K562 (cell line): ENCODE results near the gene ATP6V0E2. TPM values are rescaled to one million over a fixed set of nuclear protein-coding genes. Genes with fewer than 3 reads are reported as not detected.

Experiments used
- ATAC-seq: fragments of 200-7000 bp; cut with Tn5 transposase; 3 replicates; pipeline ENCODE4 v1.9.1; 2020; ENCODE audit warnings: moderate library complexity
- BruUV-seq: library from RNA; stranded (reverse); fragments of 400-500 nt; replicated peaks from 2 replicates; lab custom pipeline; 2021; lab: Mats Ljungman, UMichigan
- CTCF ChIA-PET: fragments of 300-600 bp; formaldehyde crosslinking; extraction: SDS; loops from one replicate; lab custom pipeline; 2021; ENCODE audit warnings: low intra/inter-chr PET ratio; lab: Yijun Ruan, JAX
- POLR2A ChIA-PET: fragments of 300-600, 350-650 bp; sonication (Branson Sonifier 250); formaldehyde crosslinking; extraction: SDS; loops from one replicate; lab custom pipeline; 2021; ENCODE audit warnings: antibody characterized with exemption, inconsistent platforms; lab: Yijun Ruan, JAX
- DNase-seq, 4 experiments: peaks; one replicate each; pipeline versions ENCODE4 v3.0.0 to v3.0.0-alpha.2; 2011 to 2018; ENCODE audit warnings: low spot score in 3 of 4, mixed read lengths in 3 of 4; ENCODE audit errors: extremely low read depth in 1 of 4
- FAIRE-seq: peaks from 2 replicates; lab custom pipeline; 2011; peaks lifted over from hg19 to GRCh38; lab: Jason Lieb, UNC
- H2AFZ ChIP-seq: 2 replicates; pipeline ENCODE4 v1.6.0; 2011; ENCODE audit warnings: low read depth, low read length, control low read depth, inconsistent platforms
- H3K27ac ChIP-seq: fragments of 200-600 bp; 3 replicates; pipeline ENCODE4 v1.8.0; 2011; ENCODE audit warnings: low read depth, mild to moderate bottlenecking, control low read depth, inconsistent platforms, low read length, moderate library complexity, mixed read lengths; ENCODE audit errors: extremely low read depth
- H3K27me3 ChIP-seq, 2 experiments: fragments of 300-600 bp in 1 of 2; 2 replicates in 1 of 2; 3 replicates in 1 of 2; pipeline versions ENCODE4 v1.6.0 to v1.8.0; 2011; ENCODE audit warnings: inconsistent platforms in 2 of 2, low read length in 2 of 2, mild to moderate bottlenecking in 1 of 2, mixed read lengths in 1 of 2, moderate library complexity in 1 of 2; ENCODE audit not compliant: control insufficient read depth in 2 of 2, insufficient read depth in 2 of 2
- H3K36me3 ChIP-seq: fragments of 300-600 bp; 3 replicates; pipeline ENCODE4 v1.8.0; 2011; ENCODE audit warnings: mild to moderate bottlenecking, low read length, inconsistent platforms; ENCODE audit not compliant: control insufficient read depth, insufficient read depth
- H3K4me1 ChIP-seq, 2 experiments: fragments of 200-600 bp in 1 of 2; replicated peaks in 1 of 2; 2 replicates in 1 of 2; 3 replicates in 1 of 2; pipeline versions ENCODE4 v1.5.1 to v1.8.0; 2011; ENCODE audit warnings: inconsistent platforms in 2 of 2, low read length in 2 of 2, mild to moderate bottlenecking in 1 of 2, mixed read lengths in 1 of 2, moderate library complexity in 1 of 2; ENCODE audit not compliant: control insufficient read depth in 2 of 2, insufficient read depth in 2 of 2
- H3K4me2 ChIP-seq: 2 replicates; pipeline ENCODE4 v1.6.1; 2011; ENCODE audit warnings: low read length, control low read depth, inconsistent platforms, mixed read lengths; ENCODE audit not compliant: insufficient read depth
- H3K4me3 ChIP-seq: fragments of 200-600 bp; sonication (generic), shearing (Covaris generic); 2 replicates; pipeline ENCODE4 v1.5.1; 2016; ENCODE audit warnings: control low read depth, inconsistent platforms
- H3K79me2 ChIP-seq: fragments of 200-600 bp; 3 replicates; pipeline ENCODE4 v1.8.0; 2011; ENCODE audit warnings: low read length, inconsistent platforms; ENCODE audit not compliant: control insufficient read depth, insufficient read depth
- H3K9ac ChIP-seq, 2 experiments: 2 replicates each; pipeline versions ENCODE4 v1.6.0 to v1.6.1; 2011; ENCODE audit warnings: low read depth in 2 of 2, low read length in 2 of 2, control low read depth in 1 of 2, inconsistent platforms in 1 of 2, mild to moderate bottlenecking in 1 of 2, mixed read lengths in 1 of 2; ENCODE audit not compliant: insufficient read depth in 1 of 2
- H3K9me1 ChIP-seq: one replicate; pipeline ENCODE4 v1.6.0; 2011; ENCODE audit warnings: inconsistent platforms, mild to moderate bottlenecking, low read length, moderate library complexity; ENCODE audit not compliant: control insufficient read depth, insufficient read depth
- H3K9me3 ChIP-seq: replicated peaks from 2 replicates; pipeline ENCODE4 v1.5.1; 2011; ENCODE audit warnings: low read depth, low read length, inconsistent platforms; ENCODE audit not compliant: control insufficient read depth, insufficient read depth
- H4K20me1 ChIP-seq: replicated peaks from 2 replicates; pipeline ENCODE4 v1.6.1; 2011; ENCODE audit warnings: low read length, inconsistent platforms, mixed read lengths; ENCODE audit not compliant: control insufficient read depth, insufficient read depth
- CREBBP ChIP-seq: IDR thresholded peaks from one replicate; pipeline ENCODE4 v1.6.1; 2012; ENCODE audit warnings: low read depth, mild to moderate bottlenecking, control low read depth, inconsistent platforms, low read length
- CREM ChIP-seq: IDR thresholded peaks from 2 replicates; pipeline ENCODE4 v1.6.1; 2014; ENCODE audit warnings: antibody characterized with exemption, low read depth
- DIDO1 ChIP-seq: fragments of 450-650 bp; IDR thresholded peaks from 2 replicates; pipeline ENCODE4 v1.6.1; 2016; ENCODE audit warnings: low read depth, missing biosample characterization, missing genetic modification characterization
- ILK ChIP-seq: fragments of 450-650 bp; IDR thresholded peaks from 2 replicates; pipeline ENCODE4 v1.6.1; 2016; ENCODE audit warnings: missing genetic modification characterization, low read depth, mild to moderate bottlenecking, missing compliant biosample characterization, moderate library complexity, borderline replicate concordance
- MED1 ChIP-seq: sonication (generic); formaldehyde crosslinking; IDR thresholded peaks from 2 replicates; pipeline ENCODE4 v1.8.1; 2023; ENCODE audit warnings: missing genetic modification reagents, borderline replicate concordance
- MYC ChIP-seq, 2 experiments: fragments of 250-450 bp in 1 of 2; sonication (Bioruptor Pico) in 1 of 2; IDR thresholded peaks; 2 replicates each; pipeline versions ENCODE4 v1.5.1 to v1.6.1; 2012 to 2021; ENCODE audit warnings: low read depth in 2 of 2, borderline replicate concordance in 1 of 2, improper control_type of control experiment in 1 of 2, low read length in 1 of 2, mild to moderate bottlenecking in 1 of 2, moderate library complexity in 1 of 2
- NRF1 ChIP-seq, 2 experiments: fragments of 450-650 bp; IDR thresholded peaks in 1 of 2; conservative IDR thresholded peaks in 1 of 2; 2 replicates each; pipeline ENCODE4 v1.6.1; 2014; ENCODE audit warnings: mild to moderate bottlenecking in 2 of 2
- NUFIP1 ChIP-seq: fragments of 450-650 bp; IDR thresholded peaks from 2 replicates; pipeline ENCODE4 v1.6.1; 2018; ENCODE audit not compliant: partially characterized antibody
- RCOR1 ChIP-seq, 2 experiments: IDR thresholded peaks; 2 replicates each; pipeline ENCODE4 v1.6.1; 2012; ENCODE audit warnings: low read depth in 2 of 2, low read length in 2 of 2, borderline replicate concordance in 1 of 2, improper control_type of control experiment in 1 of 2
- RNF2 ChIP-seq: sonication (generic); IDR thresholded peaks from 2 replicates; pipeline ENCODE4 v1.6.1; 2016
- SNIP1 ChIP-seq: fragments of 450-650 bp; IDR thresholded peaks from 2 replicates; pipeline ENCODE4 v1.7.1; 2017; ENCODE audit warnings: low read depth, mild to moderate bottlenecking
- ZNF436 ChIP-seq: fragments of 250-450, 450-650 bp; sonication (Bioruptor Pico); formaldehyde crosslinking; IDR thresholded peaks from 2 replicates; pipeline ENCODE4 v1.7.0; 2020; ENCODE audit warnings: mild to moderate bottlenecking
- whole genome bisulfite sequencing: fragments of 100-300 bp; shearing (Covaris generic); methylation state at CpG from one replicate; pipeline ENCODE4 v1.1.6; 2016; ENCODE audit warnings: low coverage, mixed read lengths; ENCODE audit not compliant: insufficient coverage; ENCODE audit errors: missing lambda C conversion rate; 5-methylcytosine and 5-hydroxymethylcytosine counted together
- in situ Hi-C: fragments of 300-500 bp; cut with MboI; formaldehyde crosslinking; loops from 4 replicates; pipeline ENCODE4 v1.15.0; 2018; ENCODE audit warnings: inconsistent platforms, mixed read lengths
- intact Hi-C: fragments of 100-400 bp; cut with micrococcal nuclease; formaldehyde crosslinking; loops from 2 replicates; pipeline ENCODE4 v1.14.2; 2022
- polyA plus RNA-seq, 8 experiments: library from polyadenylated mRNA; depleted of rRNA in 4 of 8; stranded (reverse) in 5 of 8; unstranded in 3 of 8; fragments of >200 nt; fragmentation: Nextera tagmentation in 2 of 8; fragmentation: Illumina TruSeq in 1 of 8; extraction: Ambion mirVana in 2 of 8; extraction: Trizol in 1 of 8; gene quantifications; 2 replicates each; pipeline versions ENCODE4 v1.2.1 to v1.2.3, GENCODE V29; 2011 to 2014; ENCODE audit warnings: inconsistent platforms in 1 of 8, missing spikeins in 1 of 8
- total RNA-seq, 7 experiments: library from RNA; depleted of rRNA in 6 of 7; stranded (reverse); fragments of >200 nt in 6 of 7; fragmentation: Illumina TruSeq in 2 of 7; extraction: Trizol in 2 of 7; gene quantifications; 2 replicates each; pipeline versions ENCODE4 v1.2.1 to v1.2.3, GENCODE V29; 2011 to 2021; ENCODE audit warnings: low replicate concordance in 1 of 7
- TF ChIP-seq, protein P1 (sequence below): fragments of 450-650 bp; IDR thresholded peaks from 2 replicates; pipeline ENCODE4 v1.7.0; 2016; ENCODE audit warnings: borderline replicate concordance
- TF ChIP-seq, protein P2 (sequence below): fragments of 450-650 bp; conservative IDR thresholded peaks from 2 replicates; pipeline ENCODE4 v1.6.1; 2016; ENCODE audit warnings: missing genetic modification characterization, low read depth, mild to moderate bottlenecking, missing compliant biosample characterization, moderate library complexity

Gene ATP6V0E2
- total and polyA plus RNA-seq, 9 of the 15 experiments (the other 6 are each of a cell fraction or from before 2014, with no cell fraction given) = 0.55 to 18.5 (median 10.9) TPM

- TF ChIP-seq NUFIP1 = no peak
- no peak for TF ChIP-seq MYC (IDR thresholded peaks at IDR 0.05; ENCODE audit: low read depth, low read length)
- no peak for TF ChIP-seq MYC (CRISPR knock-in tag; IDR thresholded peaks at IDR 0.05; ENCODE audit: borderline replicate concordance, low read depth)
- 0 out of 4 replicates have a peak, but pooled peaks of 1 of the 2 experiments have one; percentile 9 for TF ChIP-seq RCOR1 (IDR thresholded peaks at IDR 0.05; ENCODE audit: borderline replicate concordance in 1 of 2, low read depth in 2 of 2, low read length in 2 of 2)
- no peak for TF ChIP-seq NRF1 (conservative IDR thresholded peaks at IDR 0.05 in 1 of 2, IDR thresholded peaks at IDR 0.05 in 1 of 2)
- no peak for TF ChIP-seq ZNF436
- TF ChIP-seq, protein P1, sequence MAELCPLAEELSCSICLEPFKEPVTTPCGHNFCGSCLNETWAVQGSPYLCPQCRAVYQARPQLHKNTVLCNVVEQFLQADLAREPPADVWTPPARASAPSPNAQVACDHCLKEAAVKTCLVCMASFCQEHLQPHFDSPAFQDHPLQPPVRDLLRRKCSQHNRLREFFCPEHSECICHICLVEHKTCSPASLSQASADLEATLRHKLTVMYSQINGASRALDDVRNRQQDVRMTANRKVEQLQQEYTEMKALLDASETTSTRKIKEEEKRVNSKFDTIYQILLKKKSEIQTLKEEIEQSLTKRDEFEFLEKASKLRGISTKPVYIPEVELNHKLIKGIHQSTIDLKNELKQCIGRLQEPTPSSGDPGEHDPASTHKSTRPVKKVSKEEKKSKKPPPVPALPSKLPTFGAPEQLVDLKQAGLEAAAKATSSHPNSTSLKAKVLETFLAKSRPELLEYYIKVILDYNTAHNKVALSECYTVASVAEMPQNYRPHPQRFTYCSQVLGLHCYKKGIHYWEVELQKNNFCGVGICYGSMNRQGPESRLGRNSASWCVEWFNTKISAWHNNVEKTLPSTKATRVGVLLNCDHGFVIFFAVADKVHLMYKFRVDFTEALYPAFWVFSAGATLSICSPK = no peak
- no peak for TF ChIP-seq SNIP1
- TF ChIP-seq ILK (tag) = no peak
- TF ChIP-seq CREM = no peak
- TF ChIP-seq DIDO1 (tag) = no peak
- TF ChIP-seq, protein P2, sequence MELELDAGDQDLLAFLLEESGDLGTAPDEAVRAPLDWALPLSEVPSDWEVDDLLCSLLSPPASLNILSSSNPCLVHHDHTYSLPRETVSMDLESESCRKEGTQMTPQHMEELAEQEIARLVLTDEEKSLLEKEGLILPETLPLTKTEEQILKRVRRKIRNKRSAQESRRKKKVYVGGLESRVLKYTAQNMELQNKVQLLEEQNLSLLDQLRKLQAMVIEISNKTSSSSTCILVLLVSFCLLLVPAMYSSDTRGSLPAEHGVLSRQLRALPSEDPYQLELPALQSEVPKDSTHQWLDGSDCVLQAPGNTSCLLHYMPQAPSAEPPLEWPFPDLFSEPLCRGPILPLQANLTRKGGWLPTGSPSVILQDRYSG (tag) = no peak
- no peak for TF ChIP-seq MED1 (CRISPR knock-in tag)
- TF ChIP-seq CREBBP = no peak
- peak; percentile 15; the same call in 1 of the 2 replicates for TF ChIP-seq RNF2
- no peaks in the 10 kb centered on the region for H3K36me3 ChIP-seq
- CTCF ChIA-PET = no interaction called here
- H3K27ac ChIP-seq = no peak overlapping the region
- 0 out of 4 replicates have a peak overlapping the region, but pooled peaks of 1 of the 2 experiments have one; percentile 10 for H3K9ac ChIP-seq
- H4K20me1 ChIP-seq = peaks cover 15% of the 10 kb centered on the region; the same call in 1 of the 2 replicates
- H3K4me3 ChIP-seq = no peak overlapping the region
- H3K9me3 ChIP-seq = no peaks in the 10 kb centered on the region
- H3K4me2 ChIP-seq = no peak overlapping the region
- H3K9me1 ChIP-seq = no peaks in the 10 kb centered on the region
- H3K4me1 ChIP-seq = peaks cover 0 to 4% of the 10 kb centered on the region in 2 experiments; a peak in 1 of 5 replicates
- intact Hi-C loops = no loop called here
- FAIRE-seq (no peak), ATAC-seq (no peak), DNase-seq (no peak)
- no peaks in the 10 kb centered on the region for H3K79me2 ChIP-seq
- H3K27me3 ChIP-seq = peaks cover 70% of the 10 kb centered on the region in 2 experiments
- POLR2A ChIA-PET = interaction anchor here (1.3 to 1.6 kb wide), 2 partner anchors 9 to 16 kb away, joined by 3 to 5 read pairs; no protein-coding TSS in a partner anchor
- in situ Hi-C loops = no loop called here
- 15% methylated on average over 9 of the region's 9 CpGs for WGBS
- no TSS peak for BruUV-seq
- no peak overlapping the region for H2AFZ ChIP-seq
Observed at GRCh38 chr7:149846021-149846420, 27.7 kb upstream of the ATP6V0E2 start.
